OCI-LY7 (cell line): ENCODE measurements around the gene KRIT1. TPM values are rescaled to one million over a fixed set of nuclear protein-coding genes. Genes with fewer than 3 reads are reported as not detected.
"Not testable (repeated sequence)": the region's sequence is repeated elsewhere in the genome, so short reads cannot be mapped to it uniquely, and the experiment has no call there.

ENCODE experiments used
- BruUV-seq: library from RNA; stranded (reverse); fragments of 400-500 nt; replicated peaks from 2 replicates; lab custom pipeline; 2021; lab: Mats Ljungman, UMichigan
- CTCF ChIA-PET: fragments of 300-600 bp; sonication (Branson Sonifier 250); formaldehyde crosslinking; loops from one replicate; lab custom pipeline; 2022; ENCODE audit warnings: antibody characterized with exemption; ENCODE audit not compliant: unreplicated experiment; lab: Charles Lee
- POLR2A ChIA-PET: fragments of 300-600 bp; sonication (Branson Sonifier 250); formaldehyde crosslinking; loops from one replicate; lab custom pipeline; 2022; ENCODE audit warnings: antibody characterized with exemption; lab: Charles Lee
- DNase-seq: peaks from one replicate; pipeline ENCODE4 v3.0.0-alpha.2; 2015; ENCODE audit warnings: low spot score
- H2AFZ ChIP-seq: fragments of 200-600 bp; sonication (generic), shearing (Covaris generic); 2 replicates; pipeline ENCODE4 v1.6.1; 2014; ENCODE audit warnings: mild to moderate bottlenecking, antibody characterized with exemption, low read length, moderate library complexity
- H3K27ac ChIP-seq: fragments of 200-600 bp; sonication (generic); 2 replicates; pipeline ENCODE4 v1.5.1; 2014; ENCODE audit warnings: mixed run types, low read depth, mild to moderate bottlenecking, moderate library complexity, low read length, inconsistent platforms; ENCODE audit not compliant: poor library complexity, severe bottlenecking
- H3K36me3 ChIP-seq: fragments of 200-600 bp; sonication (generic); 2 replicates; pipeline ENCODE4 v1.6.1; 2014; ENCODE audit warnings: mild to moderate bottlenecking, antibody characterized with exemption, low read length, moderate library complexity, mixed read lengths; ENCODE audit not compliant: insufficient read depth
- H3K4me1 ChIP-seq: fragments of 200-600 bp; sonication (generic); 2 replicates; pipeline ENCODE4 v1.5.1; 2014; ENCODE audit warnings: mild to moderate bottlenecking, low read length; ENCODE audit not compliant: insufficient read depth, poor library complexity, severe bottlenecking
- H3K4me2 ChIP-seq: fragments of 200-600 bp; sonication (generic); 2 replicates; pipeline ENCODE4 v1.6.1; 2014; ENCODE audit warnings: mild to moderate bottlenecking, low read length
- H3K4me3 ChIP-seq: fragments of 200-600 bp; sonication (generic); 2 replicates; pipeline ENCODE4 v1.5.1; 2014; ENCODE audit warnings: mild to moderate bottlenecking, low read depth, low read length; ENCODE audit not compliant: poor library complexity, severe bottlenecking
- H3K79me2 ChIP-seq: fragments of 200-600 bp; sonication (generic); 2 replicates; pipeline ENCODE4 v1.6.1; 2016; ENCODE audit warnings: low read depth, mild to moderate bottlenecking, low read length, moderate library complexity, mixed read lengths; ENCODE audit not compliant: insufficient read depth
- H3K9me2 ChIP-seq: fragments of 200-600 bp; sonication (generic); 2 replicates; pipeline ENCODE4 v1.6.1; 2016; ENCODE audit warnings: mild to moderate bottlenecking, low read length, mixed read lengths; ENCODE audit not compliant: insufficient read depth
- H3K9me3 ChIP-seq: fragments of 200-600 bp; sonication (generic); 2 replicates; pipeline ENCODE4 v1.6.1; 2014; ENCODE audit warnings: mild to moderate bottlenecking, mixed run types, low read length, mixed read lengths
- H4K20me1 ChIP-seq: fragments of 200-600 bp; sonication (generic); 2 replicates; pipeline ENCODE4 v1.6.1; 2014; ENCODE audit warnings: mild to moderate bottlenecking, antibody characterized with exemption, low read length, moderate library complexity, mixed read lengths; ENCODE audit not compliant: insufficient read depth
- EZH2phosphoT487 ChIP-seq: fragments of 200-600 bp; sonication (generic); IDR thresholded peaks from 2 replicates; pipeline ENCODE4 v1.6.1; 2018; ENCODE audit warnings: low read depth, borderline replicate concordance, mild to moderate bottlenecking, mixed run types, antibody characterized with exemption, low read length, moderate library complexity, mixed read lengths
- intact Hi-C: fragments of 100-400 bp; cut with micrococcal nuclease; formaldehyde crosslinking; loops from one replicate; pipeline ENCODE4 v1.10.0; 2022; ENCODE audit not compliant: unreplicated experiment
- total RNA-seq, 2 experiments: library from RNA; depleted of rRNA in 1 of 2; stranded (reverse); fragments of >200 nt in 1 of 2; shearing (Covaris generic) in 1 of 2; gene quantifications; 2 replicates each; pipeline ENCODE4 v1.2.3, GENCODE V29; 2014 to 2022
- TF ChIP-seq, protein P1 (sequence below): fragments of 200-600 bp; sonication (generic); conservative IDR thresholded peaks from 2 replicates; pipeline ENCODE4 v1.5.1; 2014; ENCODE audit warnings: mild to moderate bottlenecking, antibody characterized with exemption, low read length, moderate library complexity, mixed read lengths

Gene KRIT1
- total RNA-seq, 2 experiments from 2014 or later, result 44.8 to 50.0 TPM

DNA sequence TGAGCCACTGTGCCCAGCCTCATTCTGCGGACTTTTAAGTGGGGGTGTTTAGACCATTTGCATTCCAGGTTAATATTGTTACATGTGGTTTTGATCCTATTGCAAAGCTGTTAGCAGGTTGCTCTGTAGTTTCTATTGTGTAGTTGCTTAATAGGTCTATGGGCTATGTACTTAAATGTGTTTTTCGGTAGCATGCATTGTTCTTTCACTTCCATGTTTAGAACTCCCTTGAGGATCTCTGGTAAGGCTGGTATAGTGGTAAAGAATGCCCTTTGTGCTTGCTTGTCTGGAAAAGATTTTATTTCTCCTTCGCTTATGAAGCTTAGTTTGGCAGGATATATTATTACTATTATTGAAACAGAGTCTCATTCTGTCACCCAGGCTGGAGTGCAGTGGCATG lies 53.4 kb downstream of the KRIT1 start:
- DNase-seq, result no peak
- BruUV-seq, result no TSS peak
- no peak overlapping the region for H3K27ac ChIP-seq
- peaks cover 23% of the 10 kb centered on the region for H3K36me3 ChIP-seq
- intact Hi-C loops, result no loop called here
- H3K79me2 ChIP-seq, result no peaks in the 10 kb centered on the region
- H4K20me1 ChIP-seq, result no peaks in the 10 kb centered on the region
- H3K4me2 ChIP-seq, result no peak overlapping the region
- no peak overlapping the region for H2AFZ ChIP-seq
- H3K9me3 ChIP-seq, result peaks cover 6% of the 10 kb centered on the region; the same call in 1 of the 2 replicates
- no peak overlapping the region for H3K4me3 ChIP-seq
- H3K9me2 ChIP-seq, result no peaks in the 10 kb centered on the region
- ChIA-PET POLR2A (no interaction called here), CTCF (no interaction called here)
- TF ChIP-seq, protein P1, sequence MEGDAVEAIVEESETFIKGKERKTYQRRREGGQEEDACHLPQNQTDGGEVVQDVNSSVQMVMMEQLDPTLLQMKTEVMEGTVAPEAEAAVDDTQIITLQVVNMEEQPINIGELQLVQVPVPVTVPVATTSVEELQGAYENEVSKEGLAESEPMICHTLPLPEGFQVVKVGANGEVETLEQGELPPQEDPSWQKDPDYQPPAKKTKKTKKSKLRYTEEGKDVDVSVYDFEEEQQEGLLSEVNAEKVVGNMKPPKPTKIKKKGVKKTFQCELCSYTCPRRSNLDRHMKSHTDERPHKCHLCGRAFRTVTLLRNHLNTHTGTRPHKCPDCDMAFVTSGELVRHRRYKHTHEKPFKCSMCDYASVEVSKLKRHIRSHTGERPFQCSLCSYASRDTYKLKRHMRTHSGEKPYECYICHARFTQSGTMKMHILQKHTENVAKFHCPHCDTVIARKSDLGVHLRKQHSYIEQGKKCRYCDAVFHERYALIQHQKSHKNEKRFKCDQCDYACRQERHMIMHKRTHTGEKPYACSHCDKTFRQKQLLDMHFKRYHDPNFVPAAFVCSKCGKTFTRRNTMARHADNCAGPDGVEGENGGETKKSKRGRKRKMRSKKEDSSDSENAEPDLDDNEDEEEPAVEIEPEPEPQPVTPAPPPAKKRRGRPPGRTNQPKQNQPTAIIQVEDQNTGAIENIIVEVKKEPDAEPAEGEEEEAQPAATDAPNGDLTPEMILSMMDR, result no peak
- TF ChIP-seq EZH2phosphoT487, result no peak
- H3K4me1 ChIP-seq, result no peaks in the 10 kb centered on the region

DNA sequence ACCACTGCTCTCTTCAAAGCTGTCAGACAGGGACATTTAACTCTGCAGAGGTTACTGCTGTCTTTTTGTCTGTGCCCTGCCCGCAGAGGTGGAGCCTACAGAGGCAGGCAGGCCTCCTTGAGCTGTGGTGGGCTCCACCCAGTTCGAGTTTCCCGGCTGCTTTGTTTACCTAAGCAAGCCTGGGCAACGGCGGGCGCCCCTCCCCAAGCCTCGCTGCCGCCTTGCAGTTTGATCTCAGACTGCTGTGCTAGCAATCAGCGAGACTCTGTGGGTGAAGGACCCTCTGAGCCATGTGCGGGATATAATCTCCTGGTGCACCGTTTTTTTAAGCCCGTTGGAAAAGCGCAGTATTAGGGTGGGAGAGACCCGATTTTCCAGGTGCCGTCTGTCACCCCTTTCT lies 56.5 kb downstream of the KRIT1 start:
- H3K9me3 ChIP-seq, CTCF ChIA-PET, H3K27ac ChIP-seq, H3K4me3 ChIP-seq, H3K4me2 ChIP-seq, H4K20me1 ChIP-seq, H3K4me1 ChIP-seq, intact Hi-C loops, H3K9me2 ChIP-seq, DNase-seq, POLR2A ChIA-PET, H3K79me2 ChIP-seq, BruUV-seq, H2AFZ ChIP-seq: not testable (repeated sequence)
- H3K36me3 ChIP-seq, result peaks cover 14% of the 10 kb centered on the region

DNA sequence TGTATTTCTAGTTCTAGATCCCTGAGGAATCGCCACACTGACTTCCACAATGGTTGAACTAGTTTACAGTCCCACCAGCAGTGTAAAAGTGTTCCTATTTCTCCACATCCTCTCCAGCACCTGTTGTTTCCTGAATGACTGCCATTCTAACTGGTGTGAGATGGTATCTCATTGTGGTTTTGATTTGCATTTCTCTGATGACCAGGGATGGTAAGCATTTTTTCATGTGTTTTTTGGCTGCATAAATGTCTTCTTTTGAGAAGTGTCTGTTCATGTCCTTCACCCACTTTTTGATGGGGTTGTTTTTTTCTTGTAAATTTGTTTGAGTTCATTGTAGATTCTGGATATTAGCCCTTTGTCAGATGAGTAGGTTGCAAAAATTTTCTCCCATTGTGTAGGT lies 61.4 kb downstream of the KRIT1 start:
- BruUV-seq, H4K20me1 ChIP-seq, H3K79me2 ChIP-seq, H3K27ac ChIP-seq, H3K4me2 ChIP-seq, POLR2A ChIA-PET, H3K9me2 ChIP-seq, H3K36me3 ChIP-seq, H2AFZ ChIP-seq, intact Hi-C loops, DNase-seq, CTCF ChIA-PET, H3K9me3 ChIP-seq, H3K4me1 ChIP-seq, H3K4me3 ChIP-seq: not testable (repeated sequence)
